Measurements from ENCODE around the gene RECQL5.

GRCh38 chr17:75602644-75603043 is 64.3 kb downstream of the RECQL5 start:
- no peak for TF ChIP-seq CTCF (IDR thresholded peaks at IDR 0.05; ENCODE audit: low read depth, low read length)
- no peak for TF ChIP-seq EZH2phosphoT487 (IDR thresholded peaks at IDR 0.05; ENCODE audit: low read depth)
